Endothelial cell (in vitro differentiated cells): ENCODE results near the gene MED13L. TPM values are rescaled to one million over a fixed set of nuclear protein-coding genes. Genes with fewer than 3 reads are reported as not detected.

Experiments used
- DNase-seq: peaks from one replicate; pipeline ENCODE4 v3.0.0; 2021; ENCODE audit warnings: low spot score
- H3K27ac Mint-ChIP-seq: one replicate; pipeline ENCODE4 v1.8.0; 2021; ENCODE audit warnings: mixed read lengths, inconsistent platforms; ENCODE audit not compliant: unreplicated experiment
- H3K27me3 Mint-ChIP-seq: one replicate; pipeline ENCODE4 v1.8.0; 2021; ENCODE audit warnings: mild to moderate bottlenecking, moderate library complexity, mixed read lengths, inconsistent platforms; ENCODE audit not compliant: unreplicated experiment
- H3K36me3 Mint-ChIP-seq: one replicate; pipeline ENCODE4 v1.8.0; 2021; ENCODE audit warnings: mild to moderate bottlenecking, low read depth, mixed read lengths, inconsistent platforms; ENCODE audit not compliant: unreplicated experiment
- H3K4me1 Mint-ChIP-seq: one replicate; pipeline ENCODE4 v1.8.0; 2021; ENCODE audit warnings: mild to moderate bottlenecking, mixed read lengths, inconsistent platforms; ENCODE audit not compliant: unreplicated experiment
- H3K4me3 Mint-ChIP-seq: one replicate; pipeline ENCODE4 v1.8.0; 2021; ENCODE audit warnings: mild to moderate bottlenecking, mixed read lengths, inconsistent platforms; ENCODE audit not compliant: unreplicated experiment
- H3K9me3 Mint-ChIP-seq: one replicate; pipeline ENCODE4 v1.8.0; 2021; ENCODE audit warnings: mixed read lengths, inconsistent platforms; ENCODE audit not compliant: unreplicated experiment
- total RNA-seq: library from RNA; stranded (reverse); fragmentation: NEBNext Ultra II Directional; extraction: Animal tissue kit (Norgen Biotek cat#: 25700); gene quantifications from one replicate; pipeline ENCODE4 v1.2.1, GENCODE V29; 2021; ENCODE audit not compliant: unreplicated experiment
- TF ChIP-seq, protein P1 (sequence below): fragments of 200-600 bp; sonication (generic); IDR thresholded peaks from one replicate; pipeline ENCODE4 v1.5.0; 2021; ENCODE audit warnings: antibody characterized with exemption; ENCODE audit not compliant: unreplicated experiment

MED13L gene
- total RNA-seq, 1 donor from 2014 or later: 97.0 TPM

DNA sequence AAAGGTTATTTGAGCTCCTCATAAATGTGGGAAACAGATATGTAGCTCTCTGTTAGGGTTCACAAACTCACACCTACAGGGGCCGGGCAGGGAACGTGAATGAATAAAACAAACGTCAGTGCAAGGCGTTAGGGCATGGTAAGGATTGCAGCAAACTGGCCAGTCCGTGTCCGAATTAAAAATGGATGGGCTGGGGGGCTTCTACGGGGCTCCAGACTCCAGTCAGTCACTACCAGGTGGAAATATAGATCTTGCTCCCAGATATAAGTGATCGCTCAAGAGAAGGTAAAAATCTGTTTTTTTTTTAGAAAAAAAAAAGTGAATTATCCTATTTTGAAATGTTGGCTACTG is 333.1 kb downstream of the MED13L start:
- TF ChIP-seq, protein P1, sequence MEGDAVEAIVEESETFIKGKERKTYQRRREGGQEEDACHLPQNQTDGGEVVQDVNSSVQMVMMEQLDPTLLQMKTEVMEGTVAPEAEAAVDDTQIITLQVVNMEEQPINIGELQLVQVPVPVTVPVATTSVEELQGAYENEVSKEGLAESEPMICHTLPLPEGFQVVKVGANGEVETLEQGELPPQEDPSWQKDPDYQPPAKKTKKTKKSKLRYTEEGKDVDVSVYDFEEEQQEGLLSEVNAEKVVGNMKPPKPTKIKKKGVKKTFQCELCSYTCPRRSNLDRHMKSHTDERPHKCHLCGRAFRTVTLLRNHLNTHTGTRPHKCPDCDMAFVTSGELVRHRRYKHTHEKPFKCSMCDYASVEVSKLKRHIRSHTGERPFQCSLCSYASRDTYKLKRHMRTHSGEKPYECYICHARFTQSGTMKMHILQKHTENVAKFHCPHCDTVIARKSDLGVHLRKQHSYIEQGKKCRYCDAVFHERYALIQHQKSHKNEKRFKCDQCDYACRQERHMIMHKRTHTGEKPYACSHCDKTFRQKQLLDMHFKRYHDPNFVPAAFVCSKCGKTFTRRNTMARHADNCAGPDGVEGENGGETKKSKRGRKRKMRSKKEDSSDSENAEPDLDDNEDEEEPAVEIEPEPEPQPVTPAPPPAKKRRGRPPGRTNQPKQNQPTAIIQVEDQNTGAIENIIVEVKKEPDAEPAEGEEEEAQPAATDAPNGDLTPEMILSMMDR: no peak
- no peak for DNase-seq
- no peaks in the 10 kb centered on the region for H3K9me3 Mint-ChIP-seq
- no peaks in the 10 kb centered on the region for H3K36me3 Mint-ChIP-seq
- H3K4me1 Mint-ChIP-seq: no peaks in the 10 kb centered on the region
- H3K27ac Mint-ChIP-seq: no peak overlapping the region
- peaks cover 3% of the 10 kb centered on the region for H3K27me3 Mint-ChIP-seq
- H3K4me3 Mint-ChIP-seq: no peak overlapping the region

DNA sequence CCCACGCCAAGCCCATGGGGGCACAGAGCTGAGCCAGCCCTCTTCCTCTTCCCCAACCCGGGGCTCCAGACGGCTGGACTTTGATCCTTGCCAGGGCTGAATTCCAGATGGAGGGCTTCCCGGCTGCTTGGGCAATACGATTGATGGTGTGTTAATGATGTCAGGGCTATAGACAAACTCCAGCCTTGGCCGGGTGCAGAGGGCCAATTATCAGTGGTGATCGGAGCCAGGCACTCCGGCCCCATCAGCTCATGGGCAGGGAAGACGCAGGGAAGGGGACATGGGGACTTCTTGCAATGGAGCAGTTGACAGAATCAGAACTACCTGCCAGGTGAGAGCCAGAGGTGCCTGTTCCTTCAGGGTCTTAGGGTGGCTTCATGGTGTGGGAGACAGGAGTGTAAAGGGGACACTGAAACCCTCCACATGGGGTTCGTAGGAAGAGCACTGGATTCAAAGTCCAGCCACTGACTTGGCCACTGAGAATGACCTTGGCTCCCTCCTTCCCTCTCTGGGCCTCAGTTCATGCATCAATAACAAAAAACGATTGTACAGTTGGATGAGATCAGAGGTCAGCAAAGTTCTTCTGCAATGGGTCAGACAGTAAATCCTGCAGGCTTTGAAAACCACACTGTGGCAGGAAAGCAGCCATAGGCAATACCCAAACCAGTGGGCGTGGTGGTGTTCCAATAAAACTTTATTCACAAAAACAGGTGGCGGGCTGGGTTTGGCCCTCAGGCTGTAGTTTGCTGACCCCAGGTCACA is 333.7 kb downstream of the MED13L start:
- H3K4me1 Mint-ChIP-seq: no peaks in the 10 kb centered on the region
- no peaks in the 10 kb centered on the region for H3K36me3 Mint-ChIP-seq
- H3K27me3 Mint-ChIP-seq: peaks cover 3% of the 10 kb centered on the region
- TF ChIP-seq, protein P1: no peak
- H3K4me3 Mint-ChIP-seq: no peak overlapping the region
- H3K9me3 Mint-ChIP-seq: no peaks in the 10 kb centered on the region
- no peak for DNase-seq
- no peak overlapping the region for H3K27ac Mint-ChIP-seq

DNA sequence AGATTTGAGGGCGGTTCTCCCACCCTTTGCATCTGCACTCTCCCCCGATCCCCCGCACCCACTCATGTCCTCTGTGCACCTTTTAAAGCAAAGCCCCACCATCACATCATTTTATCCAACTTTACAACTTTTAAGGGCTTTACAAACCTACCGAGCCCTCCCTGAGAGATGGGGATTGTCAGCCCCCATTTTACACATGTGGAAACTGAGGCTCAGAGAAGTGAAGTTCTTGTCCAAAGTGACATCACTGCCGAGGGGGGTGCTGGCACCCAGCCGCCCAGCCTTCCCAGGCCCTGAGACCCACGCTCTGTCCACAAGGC is 334.2 kb downstream of the MED13L start:
- H3K36me3 Mint-ChIP-seq: no peaks in the 10 kb centered on the region
- H3K27me3 Mint-ChIP-seq: peaks cover 2% of the 10 kb centered on the region
- no peaks in the 10 kb centered on the region for H3K9me3 Mint-ChIP-seq
- no peaks in the 10 kb centered on the region for H3K4me1 Mint-ChIP-seq
- no peak overlapping the region for H3K4me3 Mint-ChIP-seq
- no peak for DNase-seq
- no peak overlapping the region for H3K27ac Mint-ChIP-seq
- TF ChIP-seq, protein P1: no peak

DNA sequence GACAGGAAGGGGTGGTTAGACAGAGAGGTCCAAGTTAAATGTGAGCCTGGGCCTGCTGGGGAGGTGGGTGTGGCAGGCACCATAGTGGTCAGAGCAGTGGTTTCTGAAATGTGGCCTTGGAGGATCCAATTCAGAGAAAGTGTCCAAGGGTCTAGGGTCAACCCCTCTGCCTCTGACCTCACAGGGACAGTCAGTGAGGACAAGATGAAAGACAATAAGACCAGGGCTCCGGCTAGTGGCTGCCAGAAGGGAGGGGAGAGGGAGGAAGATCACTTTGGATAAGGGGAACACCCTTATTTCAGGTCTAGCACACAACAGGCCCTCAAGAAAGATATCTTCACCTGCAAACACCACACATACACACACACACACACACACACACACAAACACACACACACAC is 335.1 kb downstream of the MED13L start:
- Mint-ChIP-seq H3K27me3 (no peaks in the 10 kb centered on the region), H3K36me3 (no peaks in the 10 kb centered on the region), H3K27ac (no peak overlapping the region), H3K4me3 (no peak overlapping the region), H3K9me3 (no peaks in the 10 kb centered on the region), H3K4me1 (no peaks in the 10 kb centered on the region)
- no peak for DNase-seq
- TF ChIP-seq, protein P1: no peak

DNA sequence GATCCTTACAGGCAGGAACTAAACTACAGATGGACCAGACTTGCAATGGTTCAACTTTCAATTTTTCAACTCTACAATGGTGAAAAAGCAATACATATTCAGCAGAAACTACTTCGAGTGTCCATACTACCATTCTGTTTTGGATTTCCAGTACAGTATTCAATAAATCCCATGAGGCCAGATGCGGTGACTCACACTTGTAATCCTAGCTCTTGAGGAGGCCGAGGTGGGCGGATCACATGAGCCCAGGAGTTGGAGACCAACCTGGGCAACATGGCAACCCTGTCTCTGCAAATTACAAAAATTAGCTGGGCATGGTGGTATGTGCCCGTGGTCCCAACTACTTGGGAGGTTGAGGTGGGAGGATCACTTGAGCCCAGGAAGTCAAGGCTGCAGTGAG is 336.1 kb downstream of the MED13L start:
- H3K9me3 Mint-ChIP-seq: no peaks in the 10 kb centered on the region
- no peak for DNase-seq
- H3K27me3 Mint-ChIP-seq: no peaks in the 10 kb centered on the region
- H3K27ac Mint-ChIP-seq: no peak overlapping the region
- no peak overlapping the region for H3K4me3 Mint-ChIP-seq
- TF ChIP-seq, protein P1: no peak
- H3K36me3 Mint-ChIP-seq: no peaks in the 10 kb centered on the region
- no peaks in the 10 kb centered on the region for H3K4me1 Mint-ChIP-seq
